Skeletal muscle satellite cell (primary cell): ENCODE results near the gene UFM1.

Experiments
- H3K27me3 ChIP-seq: 2 replicates; pipeline ENCODE4 v1.7.0; 2013; ENCODE audit warnings: low read length; ENCODE audit not compliant: control insufficient read depth, insufficient read depth
- H3K36me3 ChIP-seq: 2 replicates; pipeline ENCODE4 v1.7.0; 2013; ENCODE audit warnings: mild to moderate bottlenecking, control low read depth, low read length; ENCODE audit not compliant: insufficient read depth
- H3K4me1 ChIP-seq: 2 replicates; pipeline ENCODE4 v1.7.0; 2013; ENCODE audit warnings: low read length; ENCODE audit not compliant: control insufficient read depth, insufficient read depth
- H3K4me2 ChIP-seq: 2 replicates; pipeline ENCODE4 v1.7.0; 2013; ENCODE audit warnings: mild to moderate bottlenecking, low read length
- H3K4me3 ChIP-seq: 2 replicates; pipeline ENCODE4 v1.7.0; 2013; ENCODE audit warnings: low read length
- H3K9ac ChIP-seq: 2 replicates; pipeline ENCODE4 v1.7.0; 2013; ENCODE audit warnings: mild to moderate bottlenecking, low read depth, low read length, moderate library complexity
- H3K9me3 ChIP-seq: replicated peaks from 2 replicates; pipeline ENCODE4 v1.7.0; 2013; ENCODE audit warnings: mild to moderate bottlenecking, control low read depth, low read length

UFM1 gene

DNA sequence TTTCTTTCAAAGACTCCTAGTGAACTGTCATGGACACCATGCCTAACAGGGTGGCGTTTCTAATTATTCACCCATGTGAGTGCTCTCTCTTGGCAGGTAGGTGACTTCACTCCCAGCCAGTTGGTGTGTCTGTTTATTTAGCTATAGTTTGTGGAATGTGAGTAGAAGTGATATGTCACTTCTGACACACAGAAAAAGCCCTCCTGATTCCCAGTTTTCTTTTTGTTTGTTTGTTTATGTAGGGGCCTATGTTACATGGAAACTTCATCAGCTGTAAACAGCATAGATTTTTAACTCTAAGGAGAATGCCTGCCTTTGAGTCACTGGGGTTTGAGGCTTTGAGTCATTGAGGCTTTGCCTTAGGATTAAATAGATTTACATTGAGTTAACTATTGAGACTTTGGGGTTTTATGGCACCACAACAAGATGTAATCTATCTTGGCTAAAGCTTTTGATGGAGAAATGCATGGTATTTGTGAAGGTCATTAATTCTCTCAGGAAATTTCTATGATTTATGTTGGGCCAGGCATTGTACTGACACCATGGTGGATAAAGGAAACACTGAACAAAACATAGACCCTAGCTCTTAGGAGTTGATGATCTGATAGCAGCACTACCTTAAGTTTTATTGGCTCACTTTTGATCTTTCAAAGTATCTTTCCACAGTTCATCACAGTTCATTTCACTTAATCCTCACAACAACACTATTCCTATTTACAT, 45.3 kb downstream of the UFM1 start:
- Histone ChIP-seq H3K9ac (no peak overlapping the region), H3K27me3 (no peaks in the 10 kb centered on the region), H3K4me3 (no peak overlapping the region), H3K9me3 (no peaks in the 10 kb centered on the region), H3K4me1 (peaks cover 13% of the 10 kb centered on the region), H3K4me2 (no peak overlapping the region), H3K36me3 (no peaks in the 10 kb centered on the region)

DNA sequence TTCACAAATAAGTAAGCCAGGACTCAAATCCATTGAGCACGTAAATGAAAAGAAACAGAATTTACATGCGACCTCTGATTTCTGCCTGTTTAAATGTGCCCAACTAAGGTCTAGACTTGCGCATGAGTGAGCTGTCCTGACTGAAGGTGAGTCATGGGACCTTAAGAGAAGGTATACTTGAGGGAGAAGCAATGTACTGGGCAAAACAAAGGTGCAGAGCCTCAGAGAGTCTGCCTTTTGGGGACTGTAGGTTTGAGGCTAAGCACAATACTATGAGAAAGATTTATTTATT, 45.8 kb downstream of the UFM1 start:
- H3K4me3 ChIP-seq, result no peak overlapping the region
- H3K4me1 ChIP-seq, result peaks cover 15% of the 10 kb centered on the region
- H3K9ac ChIP-seq, result no peak overlapping the region
- H3K27me3 ChIP-seq, result no peaks in the 10 kb centered on the region
- H3K9me3 ChIP-seq, result no peaks in the 10 kb centered on the region
- H3K4me2 ChIP-seq, result no peak overlapping the region
- no peaks in the 10 kb centered on the region for H3K36me3 ChIP-seq

GRCh38 chr13:38398711-38399493, 49.3 kb downstream of the UFM1 start:
- no peak overlapping the region for H3K4me3 ChIP-seq
- H3K4me1 ChIP-seq, result peaks cover 15% of the 10 kb centered on the region
- H3K9me3 ChIP-seq, result no peaks in the 10 kb centered on the region
- H3K9ac ChIP-seq, result no peak overlapping the region
- H3K36me3 ChIP-seq, result no peaks in the 10 kb centered on the region
- H3K27me3 ChIP-seq, result no peaks in the 10 kb centered on the region
- H3K4me2 ChIP-seq, result peak overlapping the region; percentile 31

- H3K36me3 ChIP-seq, result no peaks in the 10 kb centered on the region
- H3K4me2 ChIP-seq, result peak overlapping the region; percentile 31
- no peak overlapping the region for H3K9ac ChIP-seq
- H3K4me1 ChIP-seq, result peaks cover 15% of the 10 kb centered on the region
- H3K9me3 ChIP-seq, result no peaks in the 10 kb centered on the region
- H3K27me3 ChIP-seq, result no peaks in the 10 kb centered on the region
- H3K4me3 ChIP-seq, result no peak overlapping the region
Measured at GRCh38 chr13:38399535-38399934, 49.9 kb downstream of the UFM1 start.

GRCh38 chr13:38401276-38401675, 51.6 kb downstream of the UFM1 start:
- H3K9me3 ChIP-seq, result no peaks in the 10 kb centered on the region

GRCh38 chr13:38405216-38405615, 55.6 kb downstream of the UFM1 start:
- H3K4me1 ChIP-seq, result no peaks in the 10 kb centered on the region
- H3K36me3 ChIP-seq, result no peaks in the 10 kb centered on the region
- no peak overlapping the region for H3K9ac ChIP-seq
- no peak overlapping the region for H3K4me2 ChIP-seq
- no peak overlapping the region for H3K4me3 ChIP-seq
- no peaks in the 10 kb centered on the region for H3K9me3 ChIP-seq
- H3K27me3 ChIP-seq, result no peaks in the 10 kb centered on the region

More at GRCh38 chr13:38401276-38401675, 51.6 kb downstream of the UFM1 start:
- Histone ChIP-seq H3K4me1 (peaks cover 15% of the 10 kb centered on the region), H3K27me3 (no peaks in the 10 kb centered on the region), H3K9ac (no peak overlapping the region), H3K4me2 (no peak overlapping the region), H3K4me3 (no peak overlapping the region), H3K36me3 (no peaks in the 10 kb centered on the region)

GRCh38 chr13:38409771-38410170, 60.1 kb downstream of the UFM1 start:
- Histone ChIP-seq H3K4me2 (no peak overlapping the region), H3K9me3 (no peaks in the 10 kb centered on the region), H3K4me3 (no peak overlapping the region), H3K4me1 (no peaks in the 10 kb centered on the region), H3K36me3 (no peaks in the 10 kb centered on the region), H3K27me3 (no peaks in the 10 kb centered on the region), H3K9ac (no peak overlapping the region)

- Histone ChIP-seq H3K4me1 (no peaks in the 10 kb centered on the region), H3K36me3 (no peaks in the 10 kb centered on the region), H3K27me3 (no peaks in the 10 kb centered on the region), H3K4me2 (no peak overlapping the region), H3K9me3 (no peaks in the 10 kb centered on the region), H3K9ac (no peak overlapping the region), H3K4me3 (no peak overlapping the region)
Measured at GRCh38 chr13:38412266-38412665, 62.6 kb downstream of the UFM1 start.
